SJCRH30 (cell line): Measurements from ENCODE around the gene ANKRD40. TPM values are rescaled to one million over a fixed set of nuclear protein-coding genes. Genes with fewer than 3 reads are reported as not detected.
"Not testable (repeated sequence)": the region's sequence is repeated elsewhere in the genome, so short reads cannot be mapped to it uniquely, and the experiment has no call there.

ENCODE experiments used
- DNase-seq, 2 experiments: peaks; one replicate each; pipeline ENCODE4 v3.0.0-alpha.2; 2015 to 2020
- H3K27ac ChIP-seq: fragments of 250-450 bp; sonication (Bioruptor Pico); 2 replicates; pipeline ENCODE4 v1.5.1; 2020; ENCODE audit warnings: mild to moderate bottlenecking, moderate library complexity
- H3K27me3 ChIP-seq: fragments of 250-450 bp; sonication (Bioruptor Pico); 2 replicates; pipeline ENCODE4 v1.5.1; 2020; ENCODE audit warnings: mild to moderate bottlenecking, moderate library complexity
- H3K36me3 ChIP-seq: fragments of 250-450 bp; sonication (Bioruptor Pico); 2 replicates; pipeline ENCODE4 v1.5.1; 2020; ENCODE audit warnings: mild to moderate bottlenecking, moderate library complexity
- H3K4me1 ChIP-seq: fragments of 250-450 bp; sonication (Bioruptor Pico); 2 replicates; pipeline ENCODE4 v1.5.1; 2020; ENCODE audit warnings: mild to moderate bottlenecking, moderate library complexity
- H3K4me3 ChIP-seq: fragments of 250-450 bp; sonication (Bioruptor Pico); 2 replicates; pipeline ENCODE4 v1.5.1; 2020; ENCODE audit warnings: mild to moderate bottlenecking, moderate library complexity
- H3K9me3 ChIP-seq: fragments of 250-450 bp; sonication (Bioruptor Pico); replicated peaks from 2 replicates; pipeline ENCODE4 v1.5.1; 2020; ENCODE audit warnings: mild to moderate bottlenecking, moderate library complexity
- total RNA-seq: library from RNA; depleted of rRNA; stranded (reverse); fragments of >200 nt; shearing (Covaris generic); gene quantifications from 2 replicates; pipeline ENCODE4 v1.2.3, GENCODE V29; 2014; rRNA removed

ANKRD40 gene
- total RNA-seq = 42.3 and 48.1 TPM in 2 replicates

- H3K27me3 ChIP-seq = no peaks in the 10 kb centered on the region
- no peaks in the 10 kb centered on the region for H3K9me3 ChIP-seq
- peaks cover 11% of the 10 kb centered on the region for H3K36me3 ChIP-seq
- peak within 1 kb of the TSS; percentile 85 for H3K4me3 ChIP-seq
- H3K4me1 ChIP-seq = peaks cover 6% of the 10 kb centered on the region
- peak within 1 kb of the TSS; percentile 88 for H3K27ac ChIP-seq
- DNase-seq = peak; percentile 84 to 89
Observed at GRCh38 chr17:50707289-50708049, at the start of gene ANKRD40. Gene ANKRD40, minus strand, starts transcription at chr17:50707914. Its CDS starts 260 bp downstream, at chr17:50707654.

GRCh38 chr17:50754521-50754920, 46.8 kb upstream of the ANKRD40 start:
- Histone ChIP-seq H3K9me3 (no peaks in the 10 kb centered on the region), H3K4me1 (no peaks in the 10 kb centered on the region), H3K27me3 (no peaks in the 10 kb centered on the region), H3K36me3 (peaks cover 51% of the 10 kb centered on the region), H3K4me3 (no peak overlapping the region), H3K27ac (no peak overlapping the region)
- DNase-seq = no peak

- Histone ChIP-seq H3K4me3 (no peak overlapping the region), H3K9me3 (no peaks in the 10 kb centered on the region), H3K27ac (no peak overlapping the region), H3K4me1 (no peaks in the 10 kb centered on the region), H3K36me3 (peaks cover 92% of the 10 kb centered on the region), H3K27me3 (no peaks in the 10 kb centered on the region)
- DNase-seq = no peak
Observed at GRCh38 chr17:50749245-50749644, 41.5 kb upstream of the ANKRD40 start.

GRCh38 chr17:50745631-50746030, 37.9 kb upstream of the ANKRD40 start:
- H3K9me3 ChIP-seq = no peaks in the 10 kb centered on the region
- no peak overlapping the region for H3K27ac ChIP-seq
- H3K36me3 ChIP-seq = peaks cover 89% of the 10 kb centered on the region
- H3K4me3 ChIP-seq = no peak overlapping the region
- H3K4me1 ChIP-seq = no peaks in the 10 kb centered on the region
- DNase-seq = no peak
- H3K27me3 ChIP-seq = no peaks in the 10 kb centered on the region

GRCh38 chr17:50739098-50739497, 31.4 kb upstream of the ANKRD40 start:
- H3K4me3 ChIP-seq = no peak overlapping the region
- no peaks in the 10 kb centered on the region for H3K4me1 ChIP-seq
- no peak for DNase-seq
- peaks cover 72% of the 10 kb centered on the region for H3K36me3 ChIP-seq
- no peaks in the 10 kb centered on the region for H3K9me3 ChIP-seq
- no peaks in the 10 kb centered on the region for H3K27me3 ChIP-seq
- H3K27ac ChIP-seq = no peak overlapping the region

GRCh38 chr17:50737118-50737698, 29.5 kb upstream of the ANKRD40 start:
- Histone ChIP-seq H3K27me3 (no peaks in the 10 kb centered on the region), H3K9me3 (no peaks in the 10 kb centered on the region), H3K36me3 (peaks cover 55% of the 10 kb centered on the region), H3K4me3 (no peak overlapping the region), H3K4me1 (no peaks in the 10 kb centered on the region), H3K27ac (no peak overlapping the region)
- no peak for DNase-seq

GRCh38 chr17:50735287-50735686, 27.6 kb upstream of the ANKRD40 start:
- H3K27ac ChIP-seq = no peak overlapping the region

GRCh38 chr17:50731575-50732460, 24.1 kb upstream of the ANKRD40 start:
- H3K4me1 ChIP-seq = no peaks in the 10 kb centered on the region
- H3K9me3 ChIP-seq = no peaks in the 10 kb centered on the region
- DNase-seq = no peak
- no peak overlapping the region for H3K27ac ChIP-seq
- H3K27me3 ChIP-seq = no peaks in the 10 kb centered on the region
- H3K4me3 ChIP-seq = no peak overlapping the region
- peaks cover 5% of the 10 kb centered on the region; the same call in 1 of the 2 replicates for H3K36me3 ChIP-seq

More at GRCh38 chr17:50735287-50735686, 27.6 kb upstream of the ANKRD40 start:
- Histone ChIP-seq H3K36me3 (peaks cover 38% of the 10 kb centered on the region), H3K27me3 (no peaks in the 10 kb centered on the region), H3K9me3 (no peaks in the 10 kb centered on the region), H3K4me1 (no peaks in the 10 kb centered on the region), H3K4me3 (no peak overlapping the region)
- no peak for DNase-seq

GRCh38 chr17:50728881-50729765, 21.4 kb upstream of the ANKRD40 start:
- Histone ChIP-seq H3K4me3 (no peak overlapping the region), H3K4me1 (peaks cover 7% of the 10 kb centered on the region), H3K27ac (no peak overlapping the region), H3K9me3 (no peaks in the 10 kb centered on the region), H3K27me3 (no peaks in the 10 kb centered on the region), H3K36me3 (peaks cover 4% of the 10 kb centered on the region; the same call in 1 of the 2 replicates)
- no peak for DNase-seq

- Histone ChIP-seq H3K27me3 (no peaks in the 10 kb centered on the region), H3K4me1 (peaks cover 7% of the 10 kb centered on the region), H3K9me3 (no peaks in the 10 kb centered on the region), H3K36me3 (peaks cover 4% of the 10 kb centered on the region; the same call in 1 of the 2 replicates), H3K27ac (no peak overlapping the region), H3K4me3 (no peak overlapping the region)
- DNase-seq = no peak
Observed at GRCh38 chr17:50728112-50728429, 20.4 kb upstream of the ANKRD40 start.

GRCh38 chr17:50725769-50726655, 18.3 kb upstream of the ANKRD40 start:
- DNase-seq = no peak
- H3K27ac ChIP-seq = no peak overlapping the region
- H3K4me1 ChIP-seq = peaks cover 7% of the 10 kb centered on the region
- no peak overlapping the region for H3K4me3 ChIP-seq
- H3K9me3 ChIP-seq = no peaks in the 10 kb centered on the region
- peaks cover 4% of the 10 kb centered on the region; the same call in 1 of the 2 replicates for H3K36me3 ChIP-seq
- H3K27me3 ChIP-seq = no peaks in the 10 kb centered on the region

GRCh38 chr17:50724622-50725021, 16.9 kb upstream of the ANKRD40 start:
- not testable (repeated sequence) for H3K4me1 ChIP-seq, H3K27me3 ChIP-seq, H3K9me3 ChIP-seq, DNase-seq, H3K27ac ChIP-seq, H3K4me3 ChIP-seq, H3K36me3 ChIP-seq

GRCh38 chr17:50722746-50723145, 15.0 kb upstream of the ANKRD40 start:
- no peaks in the 10 kb centered on the region for H3K9me3 ChIP-seq
- no peak overlapping the region for H3K27ac ChIP-seq
- H3K27me3 ChIP-seq = no peaks in the 10 kb centered on the region
- H3K4me3 ChIP-seq = no peak overlapping the region
- H3K4me1 ChIP-seq = peaks cover 7% of the 10 kb centered on the region
- H3K36me3 ChIP-seq = peaks cover 4% of the 10 kb centered on the region; the same call in 1 of the 2 replicates
- DNase-seq = no peak
